DMS79 treated with DMSO at 0.1 percent for 48 hours (cell line): Measurements from ENCODE around the gene DNM3.

ENCODE experiments used
- DNase-seq: peaks from one replicate; lab custom pipeline; 2025; lab: John Stamatoyannopoulos, UW

Gene DNM3

GRCh38 chr1:172238965-172239364 lies 397.7 kb downstream of the DNM3 start:
- DNase-seq: no peak

GRCh38 chr1:172239901-172240300 lies 398.6 kb downstream of the DNM3 start:
- DNase-seq: no peak

GRCh38 chr1:172241540-172241939 lies 400.2 kb downstream of the DNM3 start:
- no peak for DNase-seq

GRCh38 chr1:172244865-172245264 lies 403.6 kb downstream of the DNM3 start:
- no peak for DNase-seq

GRCh38 chr1:172245788-172246187 lies 404.5 kb downstream of the DNM3 start:
- no peak for DNase-seq

- no peak for DNase-seq
Measured at GRCh38 chr1:172246521-172247390, 405.5 kb downstream of the DNM3 start.

GRCh38 chr1:172251486-172251885 lies 410.2 kb downstream of the DNM3 start:
- DNase-seq: no peak

GRCh38 chr1:172252321-172252720 lies 411.0 kb downstream of the DNM3 start:
- no peak for DNase-seq

GRCh38 chr1:172252958-172253357 lies 411.7 kb downstream of the DNM3 start:
- DNase-seq: no peak

GRCh38 chr1:172254521-172255222 lies 413.4 kb downstream of the DNM3 start:
- no peak for DNase-seq

- DNase-seq: no peak
Measured at GRCh38 chr1:172255223-172255560, 413.9 kb downstream of the DNM3 start.

- no peak for DNase-seq
Measured at GRCh38 chr1:172265905-172266304, 424.6 kb downstream of the DNM3 start.

GRCh38 chr1:172266528-172267174 lies 425.4 kb downstream of the DNM3 start:
- no peak for DNase-seq

GRCh38 chr1:172268237-172268636 lies 426.9 kb downstream of the DNM3 start:
- no peak for DNase-seq

- DNase-seq: no peak
Measured at GRCh38 chr1:172269084-172269483, 427.8 kb downstream of the DNM3 start.

- DNase-seq: no peak
Measured at GRCh38 chr1:172269644-172270043, 428.3 kb downstream of the DNM3 start.

GRCh38 chr1:172270605-172271004 lies 429.3 kb downstream of the DNM3 start:
- DNase-seq: no peak

- no peak for DNase-seq
Measured at GRCh38 chr1:172272087-172272486, 430.8 kb downstream of the DNM3 start.

GRCh38 chr1:172273647-172274396 lies 432.5 kb downstream of the DNM3 start:
- no peak for DNase-seq

GRCh38 chr1:172275478-172275877 lies 434.2 kb downstream of the DNM3 start:
- DNase-seq: no peak

GRCh38 chr1:172276120-172276818 lies 435.0 kb downstream of the DNM3 start:
- DNase-seq: no peak

- no peak for DNase-seq
Measured at GRCh38 chr1:172277275-172277674, 436.0 kb downstream of the DNM3 start.
